Measurements from ENCODE around the gene POM121C.
"Not testable (repeated sequence)": the region's sequence is repeated elsewhere in the genome, so short reads cannot be mapped to it uniquely, and the experiment has no call there.

DNA sequence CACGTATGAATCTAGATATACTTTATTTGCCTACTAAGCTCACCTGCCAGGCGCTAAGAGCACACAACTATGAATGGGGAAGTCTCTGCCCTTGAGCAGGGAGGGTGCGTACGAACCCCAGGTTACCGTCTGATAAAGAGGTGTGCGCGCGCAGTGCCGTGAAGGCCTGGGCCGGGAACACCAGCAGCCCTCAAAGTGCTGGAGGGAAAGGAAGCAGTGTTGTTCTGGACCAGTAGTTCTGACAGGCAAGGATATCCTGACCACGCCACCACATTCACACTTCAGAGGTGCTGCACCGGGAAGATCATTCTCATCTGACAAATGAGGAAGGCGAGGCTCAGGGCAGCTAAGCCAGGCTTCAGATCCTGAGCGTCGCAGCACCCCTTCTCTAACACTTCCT, 62.6 kb downstream of the POM121C start:
- not testable (repeated sequence) for TF ChIP-seq POLR2A, POLR2AphosphoS5 (IDR thresholded peaks at IDR 0.05)
- TF ChIP-seq, protein P1, sequence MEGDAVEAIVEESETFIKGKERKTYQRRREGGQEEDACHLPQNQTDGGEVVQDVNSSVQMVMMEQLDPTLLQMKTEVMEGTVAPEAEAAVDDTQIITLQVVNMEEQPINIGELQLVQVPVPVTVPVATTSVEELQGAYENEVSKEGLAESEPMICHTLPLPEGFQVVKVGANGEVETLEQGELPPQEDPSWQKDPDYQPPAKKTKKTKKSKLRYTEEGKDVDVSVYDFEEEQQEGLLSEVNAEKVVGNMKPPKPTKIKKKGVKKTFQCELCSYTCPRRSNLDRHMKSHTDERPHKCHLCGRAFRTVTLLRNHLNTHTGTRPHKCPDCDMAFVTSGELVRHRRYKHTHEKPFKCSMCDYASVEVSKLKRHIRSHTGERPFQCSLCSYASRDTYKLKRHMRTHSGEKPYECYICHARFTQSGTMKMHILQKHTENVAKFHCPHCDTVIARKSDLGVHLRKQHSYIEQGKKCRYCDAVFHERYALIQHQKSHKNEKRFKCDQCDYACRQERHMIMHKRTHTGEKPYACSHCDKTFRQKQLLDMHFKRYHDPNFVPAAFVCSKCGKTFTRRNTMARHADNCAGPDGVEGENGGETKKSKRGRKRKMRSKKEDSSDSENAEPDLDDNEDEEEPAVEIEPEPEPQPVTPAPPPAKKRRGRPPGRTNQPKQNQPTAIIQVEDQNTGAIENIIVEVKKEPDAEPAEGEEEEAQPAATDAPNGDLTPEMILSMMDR (IDR thresholded peaks at IDR 0.05): not testable (repeated sequence)

Data from prostate gland (tissue), 2 donors.